WTC11 (cell line): ENCODE results near the gene KCNMB3.

ENCODE experiments used
- CREB1 ChIP-seq: sonication (generic); formaldehyde crosslinking; IDR thresholded peaks from 2 replicates; pipeline ENCODE4 v1.8.0; 2023; ENCODE audit warnings: mild to moderate bottlenecking, missing genetic modification reagents
- CTCF ChIP-seq: fragments of 200-600 bp; IDR thresholded peaks from 2 replicates; pipeline ENCODE4 v1.8.0; 2022; ENCODE audit warnings: antibody characterized with exemption
- E2F1 ChIP-seq: sonication (generic); formaldehyde crosslinking; IDR thresholded peaks from 2 replicates; pipeline ENCODE4 v1.8.0; 2022; ENCODE audit warnings: mild to moderate bottlenecking, missing genetic modification reagents
- TF ChIP-seq, protein P1 (sequence below): sonication (generic); formaldehyde crosslinking; IDR thresholded peaks from 2 replicates; pipeline ENCODE4 v1.8.1; 2022; ENCODE audit warnings: low read depth, mild to moderate bottlenecking, moderate library complexity, missing genetic modification reagents, borderline replicate concordance
- TF ChIP-seq, protein P2 (sequence below): sonication (generic); formaldehyde crosslinking; IDR thresholded peaks from 2 replicates; pipeline ENCODE4 v1.8.1; 2023; ENCODE audit warnings: mild to moderate bottlenecking, missing genetic modification reagents, moderate library complexity
- TF ChIP-seq, protein P3 (sequence below): sonication (generic); formaldehyde crosslinking; conservative IDR thresholded peaks from 2 replicates; pipeline ENCODE4 v1.8.1; 2023; ENCODE audit warnings: mild to moderate bottlenecking, low read depth, missing genetic modification reagents, moderate library complexity

GRCh38 chr3:179196700-179197099 lies 54.2 kb downstream of the KCNMB3 start:
- TF ChIP-seq, protein P1, sequence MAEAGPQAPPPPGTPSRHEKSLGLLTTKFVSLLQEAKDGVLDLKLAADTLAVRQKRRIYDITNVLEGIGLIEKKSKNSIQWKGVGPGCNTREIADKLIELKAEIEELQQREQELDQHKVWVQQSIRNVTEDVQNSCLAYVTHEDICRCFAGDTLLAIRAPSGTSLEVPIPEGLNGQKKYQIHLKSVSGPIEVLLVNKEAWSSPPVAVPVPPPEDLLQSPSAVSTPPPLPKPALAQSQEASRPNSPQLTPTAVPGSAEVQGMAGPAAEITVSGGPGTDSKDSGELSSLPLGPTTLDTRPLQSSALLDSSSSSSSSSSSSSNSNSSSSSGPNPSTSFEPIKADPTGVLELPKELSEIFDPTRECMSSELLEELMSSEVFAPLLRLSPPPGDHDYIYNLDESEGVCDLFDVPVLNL, result no peak
- TF ChIP-seq E2F1 (CRISPR knock-in tag) (no peak), CTCF (no peak), CREB1 (CRISPR knock-in tag) (no peak)
- TF ChIP-seq, protein P2, sequence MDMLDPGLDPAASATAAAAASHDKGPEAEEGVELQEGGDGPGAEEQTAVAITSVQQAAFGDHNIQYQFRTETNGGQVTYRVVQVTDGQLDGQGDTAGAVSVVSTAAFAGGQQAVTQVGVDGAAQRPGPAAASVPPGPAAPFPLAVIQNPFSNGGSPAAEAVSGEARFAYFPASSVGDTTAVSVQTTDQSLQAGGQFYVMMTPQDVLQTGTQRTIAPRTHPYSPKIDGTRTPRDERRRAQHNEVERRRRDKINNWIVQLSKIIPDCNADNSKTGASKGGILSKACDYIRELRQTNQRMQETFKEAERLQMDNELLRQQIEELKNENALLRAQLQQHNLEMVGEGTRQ, result no peak
- TF ChIP-seq, protein P3, sequence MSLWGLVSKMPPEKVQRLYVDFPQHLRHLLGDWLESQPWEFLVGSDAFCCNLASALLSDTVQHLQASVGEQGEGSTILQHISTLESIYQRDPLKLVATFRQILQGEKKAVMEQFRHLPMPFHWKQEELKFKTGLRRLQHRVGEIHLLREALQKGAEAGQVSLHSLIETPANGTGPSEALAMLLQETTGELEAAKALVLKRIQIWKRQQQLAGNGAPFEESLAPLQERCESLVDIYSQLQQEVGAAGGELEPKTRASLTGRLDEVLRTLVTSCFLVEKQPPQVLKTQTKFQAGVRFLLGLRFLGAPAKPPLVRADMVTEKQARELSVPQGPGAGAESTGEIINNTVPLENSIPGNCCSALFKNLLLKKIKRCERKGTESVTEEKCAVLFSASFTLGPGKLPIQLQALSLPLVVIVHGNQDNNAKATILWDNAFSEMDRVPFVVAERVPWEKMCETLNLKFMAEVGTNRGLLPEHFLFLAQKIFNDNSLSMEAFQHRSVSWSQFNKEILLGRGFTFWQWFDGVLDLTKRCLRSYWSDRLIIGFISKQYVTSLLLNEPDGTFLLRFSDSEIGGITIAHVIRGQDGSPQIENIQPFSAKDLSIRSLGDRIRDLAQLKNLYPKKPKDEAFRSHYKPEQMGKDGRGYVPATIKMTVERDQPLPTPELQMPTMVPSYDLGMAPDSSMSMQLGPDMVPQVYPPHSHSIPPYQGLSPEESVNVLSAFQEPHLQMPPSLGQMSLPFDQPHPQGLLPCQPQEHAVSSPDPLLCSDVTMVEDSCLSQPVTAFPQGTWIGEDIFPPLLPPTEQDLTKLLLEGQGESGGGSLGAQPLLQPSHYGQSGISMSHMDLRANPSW, result no peak
